Hepatocyte (in vitro differentiated cells): Measurements from ENCODE around the gene ATP9A. TPM values are rescaled to one million over a fixed set of nuclear protein-coding genes. Genes with fewer than 3 reads are reported as not detected.
"Not testable (repeated sequence)": the region's sequence is repeated elsewhere in the genome, so short reads cannot be mapped to it uniquely, and the experiment has no call there.

Source experiments
- DNase-seq: peaks from one replicate; pipeline ENCODE4 v3.0.0-alpha.2; 2016; ENCODE audit warnings: low spot score
- H2AFZ ChIP-seq: fragments of 200-600 bp; sonication (generic); 2 replicates; pipeline ENCODE4 v1.6.0; 2016; ENCODE audit warnings: antibody characterized with exemption, mild to moderate bottlenecking
- H3K27ac ChIP-seq: fragments of 200-600 bp; sonication (generic); 2 replicates; pipeline ENCODE4 v1.5.1; 2016; ENCODE audit warnings: mild to moderate bottlenecking
- H3K27me3 ChIP-seq: fragments of 200-600 bp; sonication (generic); 2 replicates; pipeline ENCODE4 v1.6.1; 2016
- H3K36me3 ChIP-seq: fragments of 200-600 bp; sonication (generic); replicated peaks from 2 replicates; pipeline ENCODE4 v1.5.1; 2016; ENCODE audit warnings: low read depth; ENCODE audit not compliant: insufficient read depth
- H3K4me1 ChIP-seq: fragments of 200-600 bp; sonication (generic); 2 replicates; pipeline ENCODE4 v1.5.1; 2016; ENCODE audit warnings: mild to moderate bottlenecking, moderate library complexity; ENCODE audit not compliant: insufficient read depth
- H3K4me2 ChIP-seq: fragments of 200-600 bp; sonication (generic); 2 replicates; pipeline ENCODE4 v1.6.0; 2016
- H3K4me3 ChIP-seq: fragments of 200-600 bp; sonication (generic); 2 replicates; pipeline ENCODE4 v1.5.1; 2016; ENCODE audit warnings: mild to moderate bottlenecking
- H3K79me2 ChIP-seq: fragments of 200-600 bp; sonication (generic); 2 replicates; pipeline ENCODE4 v1.6.0; 2017; ENCODE audit warnings: mild to moderate bottlenecking
- H3K9me2 ChIP-seq: fragments of 200-600 bp; sonication (generic); replicated peaks from 2 replicates; pipeline ENCODE4 v1.6.0; 2017; ENCODE audit warnings: mild to moderate bottlenecking; ENCODE audit not compliant: insufficient read depth
- H3K9me3 ChIP-seq: fragments of 200-600 bp; sonication (generic); 2 replicates; pipeline ENCODE4 v1.5.1; 2016; ENCODE audit warnings: low read depth, mild to moderate bottlenecking
- H4K20me1 ChIP-seq: fragments of 200-600 bp; sonication (generic); 2 replicates; pipeline ENCODE4 v1.6.0; 2016; ENCODE audit warnings: mild to moderate bottlenecking; ENCODE audit not compliant: insufficient read depth, poor library complexity, severe bottlenecking
- EZH2 ChIP-seq: fragments of 200-600 bp; sonication (generic); IDR thresholded peaks from 2 replicates; pipeline ENCODE4 v1.6.1; 2016; ENCODE audit warnings: antibody characterized with exemption, mild to moderate bottlenecking, borderline replicate concordance
- EZH2phosphoT487 ChIP-seq: fragments of 200-600 bp; sonication (generic); IDR thresholded peaks from one replicate; pipeline ENCODE4 v1.6.1; 2018; ENCODE audit warnings: antibody characterized with exemption, mild to moderate bottlenecking, low read depth, moderate library complexity; ENCODE audit not compliant: unreplicated experiment, severe bottlenecking
- WGBS: methylation state at CpG from one replicate; pipeline ENCODE4 v1.1.6; 2016; ENCODE audit warnings: low lambda C conversion rate; ENCODE audit errors: missing lambda C conversion rate; 5-methylcytosine and 5-hydroxymethylcytosine counted together
- polyA plus RNA-seq: library from polyadenylated mRNA; unstranded; fragments of >200 nt; fragmentation: Nextera tagmentation; extraction: Ambion mirVana; gene quantifications from 2 replicates; pipeline ENCODE4 v1.2.1, GENCODE V29; 2016
- total RNA-seq: library from RNA; depleted of rRNA; stranded (reverse); fragments of >200 nt; gene quantifications from 2 replicates; pipeline ENCODE4 v1.2.3, GENCODE V29; 2014
- TF ChIP-seq, protein P1 (sequence below): fragments of 200-600 bp; sonication (generic); IDR thresholded peaks from 2 replicates; pipeline ENCODE4 v1.5.1; 2016; ENCODE audit warnings: antibody characterized with exemption, mild to moderate bottlenecking; ENCODE audit not compliant: poor library complexity

ATP9A gene
- total and polyA plus RNA-seq, 2 experiments from 2014 or later, result 12.1 to 28.1 TPM

DNA sequence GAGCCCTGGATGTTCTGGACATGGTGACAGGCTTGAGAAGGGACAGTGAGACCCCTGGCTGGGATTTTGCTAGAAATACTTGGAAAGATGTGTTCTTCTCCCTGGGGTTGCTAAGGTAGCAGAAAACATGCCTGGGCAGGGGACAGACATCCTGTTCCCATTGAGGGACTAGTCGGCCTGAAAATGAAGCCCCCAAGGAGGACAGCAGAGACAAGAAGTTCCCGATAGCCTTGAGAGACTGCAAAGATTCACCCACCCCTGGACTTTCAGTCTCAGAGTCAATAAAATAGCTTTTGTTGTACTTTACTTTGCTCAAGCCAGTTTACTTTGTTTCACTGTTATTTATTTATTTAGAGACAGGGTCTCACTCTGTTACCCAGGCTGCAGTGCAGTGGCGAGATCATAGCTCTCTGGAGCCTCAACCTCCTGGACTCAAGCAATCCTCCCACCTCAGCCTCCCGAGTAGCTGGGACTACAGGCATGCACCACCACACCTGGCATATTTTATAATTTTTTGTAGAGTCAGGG lies 28.4 kb downstream of the ATP9A start:
- H3K9me3 ChIP-seq, result no peaks in the 10 kb centered on the region
- no peak overlapping the region for H3K27ac ChIP-seq
- 90% methylated on average over 4 of the region's 4 CpGs for whole genome bisulfite sequencing
- no peak overlapping the region for H2AFZ ChIP-seq
- no peaks in the 10 kb centered on the region for H3K27me3 ChIP-seq
- H3K4me3 ChIP-seq, result no peak overlapping the region
- no peaks in the 10 kb centered on the region for H4K20me1 ChIP-seq
- no peaks in the 10 kb centered on the region for H3K9me2 ChIP-seq
- H3K4me2 ChIP-seq, result no peak overlapping the region
- peaks cover 71% of the 10 kb centered on the region for H3K79me2 ChIP-seq
- no peaks in the 10 kb centered on the region for H3K36me3 ChIP-seq
- TF ChIP-seq EZH2phosphoT487 (no peak), EZH2 (no peak)
- TF ChIP-seq, protein P1, sequence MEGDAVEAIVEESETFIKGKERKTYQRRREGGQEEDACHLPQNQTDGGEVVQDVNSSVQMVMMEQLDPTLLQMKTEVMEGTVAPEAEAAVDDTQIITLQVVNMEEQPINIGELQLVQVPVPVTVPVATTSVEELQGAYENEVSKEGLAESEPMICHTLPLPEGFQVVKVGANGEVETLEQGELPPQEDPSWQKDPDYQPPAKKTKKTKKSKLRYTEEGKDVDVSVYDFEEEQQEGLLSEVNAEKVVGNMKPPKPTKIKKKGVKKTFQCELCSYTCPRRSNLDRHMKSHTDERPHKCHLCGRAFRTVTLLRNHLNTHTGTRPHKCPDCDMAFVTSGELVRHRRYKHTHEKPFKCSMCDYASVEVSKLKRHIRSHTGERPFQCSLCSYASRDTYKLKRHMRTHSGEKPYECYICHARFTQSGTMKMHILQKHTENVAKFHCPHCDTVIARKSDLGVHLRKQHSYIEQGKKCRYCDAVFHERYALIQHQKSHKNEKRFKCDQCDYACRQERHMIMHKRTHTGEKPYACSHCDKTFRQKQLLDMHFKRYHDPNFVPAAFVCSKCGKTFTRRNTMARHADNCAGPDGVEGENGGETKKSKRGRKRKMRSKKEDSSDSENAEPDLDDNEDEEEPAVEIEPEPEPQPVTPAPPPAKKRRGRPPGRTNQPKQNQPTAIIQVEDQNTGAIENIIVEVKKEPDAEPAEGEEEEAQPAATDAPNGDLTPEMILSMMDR, result no peak
- DNase-seq, result no peak
- peaks cover 27% of the 10 kb centered on the region for H3K4me1 ChIP-seq

DNA sequence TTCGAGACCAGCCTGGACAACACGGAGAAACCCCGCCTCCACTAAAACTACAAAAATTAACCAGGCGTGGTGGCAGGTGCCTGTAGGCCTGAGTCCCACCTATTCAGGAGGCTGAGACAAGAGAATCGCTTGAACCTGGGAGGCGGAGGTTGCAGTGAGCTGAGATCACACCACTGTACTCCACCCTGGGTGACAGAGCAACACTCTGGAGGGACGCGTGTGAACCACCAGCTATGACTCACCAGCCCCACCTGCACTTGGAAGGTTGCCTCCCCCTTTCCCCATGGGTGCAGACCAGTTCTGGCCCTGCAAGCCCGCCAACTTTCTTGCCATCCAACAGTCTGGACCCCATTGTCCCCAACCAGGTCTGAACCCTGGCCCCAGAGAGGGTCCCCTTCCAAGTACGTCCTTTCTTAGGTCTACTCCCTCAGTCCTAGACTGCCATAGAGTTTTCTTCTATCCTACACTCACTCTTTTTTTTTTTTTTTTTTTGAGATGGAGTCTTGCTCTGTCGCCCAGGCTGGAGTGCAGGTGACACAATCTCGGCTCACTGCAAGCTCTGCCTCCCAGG lies 29.2 kb downstream of the ATP9A start:
- Histone ChIP-seq H3K27me3 (no peaks in the 10 kb centered on the region), H3K9me2 (no peaks in the 10 kb centered on the region), H3K4me2 (no peak overlapping the region), H3K36me3 (no peaks in the 10 kb centered on the region), H3K27ac (no peak overlapping the region), H4K20me1 (no peaks in the 10 kb centered on the region), H2AFZ (no peak overlapping the region), H3K4me3 (no peak overlapping the region), H3K9me3 (no peaks in the 10 kb centered on the region), H3K4me1 (peaks cover 23% of the 10 kb centered on the region), H3K79me2 (peaks cover 80% of the 10 kb centered on the region)
- peak; percentile 42 for DNase-seq
- TF ChIP-seq EZH2 (no peak), EZH2phosphoT487 (no peak)
- TF ChIP-seq, protein P1, result no peak
- 94% methylated on average over 11 of the region's 12 CpGs for WGBS

DNA sequence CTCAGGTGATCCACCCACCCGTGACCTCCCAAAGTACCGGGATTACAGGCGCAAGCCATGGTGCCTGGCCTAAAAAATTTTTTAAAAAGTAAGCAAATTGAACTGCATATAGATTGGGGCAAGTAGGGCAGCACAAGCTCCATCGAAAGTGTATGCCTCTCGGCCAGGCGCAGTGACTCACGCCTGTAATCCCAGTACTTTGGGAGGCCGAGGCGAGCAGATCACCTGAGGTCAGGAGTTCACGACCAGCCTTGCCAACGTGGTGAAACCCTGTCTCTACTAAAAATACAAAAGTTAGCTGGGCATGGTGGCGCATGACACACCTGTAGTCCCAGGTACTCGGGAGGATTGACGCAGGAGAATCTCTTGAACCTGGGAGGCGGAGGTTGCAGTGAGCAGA lies 29.9 kb downstream of the ATP9A start:
- Histone ChIP-seq H3K4me1 (peaks cover 19% of the 10 kb centered on the region), H3K79me2 (peaks cover 87% of the 10 kb centered on the region)
- H2AFZ ChIP-seq, H3K36me3 ChIP-seq, H3K4me3 ChIP-seq, H3K27ac ChIP-seq, H3K27me3 ChIP-seq, DNase-seq, H4K20me1 ChIP-seq, H3K4me2 ChIP-seq, H3K9me3 ChIP-seq, H3K9me2 ChIP-seq: not testable (repeated sequence)
- 81% methylated on average over 15 of the region's 15 CpGs for WGBS

DNA sequence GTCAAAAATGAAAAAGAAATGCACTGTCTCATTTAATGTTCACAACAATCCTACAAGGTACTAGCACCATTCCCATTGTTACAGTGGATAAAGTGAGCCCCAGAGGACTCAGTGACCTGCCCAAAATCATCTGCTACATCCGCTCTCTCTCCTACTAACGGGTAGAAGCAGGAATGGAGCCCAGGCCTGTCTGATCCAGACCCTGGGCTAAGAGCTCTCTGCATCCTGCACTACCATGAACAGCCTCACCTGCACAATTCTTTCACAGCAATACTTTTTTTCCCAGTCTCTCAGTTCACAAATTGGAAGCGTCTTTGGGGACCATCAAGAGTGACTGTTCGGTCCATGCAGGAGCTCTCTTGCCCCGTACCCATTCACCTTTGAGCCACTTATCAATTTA lies 31.2 kb downstream of the ATP9A start:
- 72% methylated on average over 5 of the region's 5 CpGs for WGBS
- Histone ChIP-seq H4K20me1 (no peaks in the 10 kb centered on the region), H3K27me3 (no peaks in the 10 kb centered on the region)

More for the DNA sequence above, 31.2 kb downstream of the ATP9A start:
- H3K4me1 ChIP-seq, result peaks cover 8% of the 10 kb centered on the region
- H3K4me3 ChIP-seq, result no peak overlapping the region
- no peaks in the 10 kb centered on the region for H3K36me3 ChIP-seq
- no peak overlapping the region for H3K4me2 ChIP-seq
- H3K27ac ChIP-seq, result no peak overlapping the region
- H3K9me3 ChIP-seq, result no peaks in the 10 kb centered on the region
- DNase-seq, result no peak
- H2AFZ ChIP-seq, result no peak overlapping the region
- no peaks in the 10 kb centered on the region for H3K9me2 ChIP-seq
- no peak for TF ChIP-seq EZH2
- TF ChIP-seq, protein P1, result no peak
- no peak for TF ChIP-seq EZH2phosphoT487
- H3K79me2 ChIP-seq, result peaks cover 92% of the 10 kb centered on the region
